VCaP (cell line): ENCODE data around the gene SYT12.

Experiments used
- H3K27ac ChIP-seq: fragments of 450-650 bp; 2 replicates; pipeline ENCODE4 v1.5.1; 2017
- TF ChIP-seq, protein P1 (sequence below): fragments of 450-650 bp; conservative IDR thresholded peaks from 2 replicates; pipeline ENCODE4 v1.5.1; 2017; ENCODE audit warnings: mild to moderate bottlenecking, moderate library complexity

SYT12 gene

DNA sequence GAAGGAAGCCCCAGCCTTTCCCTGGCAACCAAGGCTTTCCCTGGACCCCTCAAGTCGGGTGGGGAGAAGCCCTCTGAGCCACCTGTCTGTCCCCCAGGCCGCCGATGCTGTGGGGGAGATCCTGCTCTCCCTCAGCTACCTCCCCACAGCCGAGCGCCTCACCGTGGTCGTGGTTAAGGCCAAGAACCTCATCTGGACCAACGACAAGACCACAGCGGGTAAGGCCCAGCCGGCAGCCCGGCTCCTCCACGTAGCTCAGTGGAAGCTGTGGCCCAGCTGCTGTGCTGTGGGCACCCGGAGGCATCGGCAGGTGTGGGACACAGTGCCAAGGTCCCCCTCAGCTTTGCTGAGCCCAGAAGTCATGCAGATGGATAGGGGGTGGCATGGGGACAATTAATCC lies 21.6 kb downstream of the SYT12 start:
- TF ChIP-seq, protein P1, sequence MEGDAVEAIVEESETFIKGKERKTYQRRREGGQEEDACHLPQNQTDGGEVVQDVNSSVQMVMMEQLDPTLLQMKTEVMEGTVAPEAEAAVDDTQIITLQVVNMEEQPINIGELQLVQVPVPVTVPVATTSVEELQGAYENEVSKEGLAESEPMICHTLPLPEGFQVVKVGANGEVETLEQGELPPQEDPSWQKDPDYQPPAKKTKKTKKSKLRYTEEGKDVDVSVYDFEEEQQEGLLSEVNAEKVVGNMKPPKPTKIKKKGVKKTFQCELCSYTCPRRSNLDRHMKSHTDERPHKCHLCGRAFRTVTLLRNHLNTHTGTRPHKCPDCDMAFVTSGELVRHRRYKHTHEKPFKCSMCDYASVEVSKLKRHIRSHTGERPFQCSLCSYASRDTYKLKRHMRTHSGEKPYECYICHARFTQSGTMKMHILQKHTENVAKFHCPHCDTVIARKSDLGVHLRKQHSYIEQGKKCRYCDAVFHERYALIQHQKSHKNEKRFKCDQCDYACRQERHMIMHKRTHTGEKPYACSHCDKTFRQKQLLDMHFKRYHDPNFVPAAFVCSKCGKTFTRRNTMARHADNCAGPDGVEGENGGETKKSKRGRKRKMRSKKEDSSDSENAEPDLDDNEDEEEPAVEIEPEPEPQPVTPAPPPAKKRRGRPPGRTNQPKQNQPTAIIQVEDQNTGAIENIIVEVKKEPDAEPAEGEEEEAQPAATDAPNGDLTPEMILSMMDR, result no peak

DNA sequence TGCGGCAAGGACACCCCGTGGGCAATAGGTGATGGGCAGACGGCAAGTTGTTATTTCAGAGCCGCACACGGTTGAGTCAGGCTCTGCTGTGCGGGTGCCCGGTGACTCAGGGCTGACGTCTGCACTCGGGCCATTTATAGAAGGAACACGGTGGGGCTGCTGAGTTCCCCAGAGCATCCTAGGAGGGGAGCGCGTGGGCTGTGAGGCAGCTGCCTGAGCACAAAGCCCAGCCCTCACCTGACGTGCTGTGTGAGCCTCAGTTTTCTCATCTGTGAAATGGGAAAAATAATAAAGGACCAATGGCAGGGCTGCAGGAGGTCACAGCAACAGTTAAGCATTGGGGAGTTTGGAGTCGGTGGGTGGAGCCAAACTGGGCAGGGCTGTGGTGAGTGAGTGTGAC lies 22.4 kb downstream of the SYT12 start:
- TF ChIP-seq, protein P1, result no peak
- no peak overlapping the region for H3K27ac ChIP-seq

More for the DNA sequence above, 21.6 kb downstream of the SYT12 start:
- H3K27ac ChIP-seq, result no peak overlapping the region

DNA sequence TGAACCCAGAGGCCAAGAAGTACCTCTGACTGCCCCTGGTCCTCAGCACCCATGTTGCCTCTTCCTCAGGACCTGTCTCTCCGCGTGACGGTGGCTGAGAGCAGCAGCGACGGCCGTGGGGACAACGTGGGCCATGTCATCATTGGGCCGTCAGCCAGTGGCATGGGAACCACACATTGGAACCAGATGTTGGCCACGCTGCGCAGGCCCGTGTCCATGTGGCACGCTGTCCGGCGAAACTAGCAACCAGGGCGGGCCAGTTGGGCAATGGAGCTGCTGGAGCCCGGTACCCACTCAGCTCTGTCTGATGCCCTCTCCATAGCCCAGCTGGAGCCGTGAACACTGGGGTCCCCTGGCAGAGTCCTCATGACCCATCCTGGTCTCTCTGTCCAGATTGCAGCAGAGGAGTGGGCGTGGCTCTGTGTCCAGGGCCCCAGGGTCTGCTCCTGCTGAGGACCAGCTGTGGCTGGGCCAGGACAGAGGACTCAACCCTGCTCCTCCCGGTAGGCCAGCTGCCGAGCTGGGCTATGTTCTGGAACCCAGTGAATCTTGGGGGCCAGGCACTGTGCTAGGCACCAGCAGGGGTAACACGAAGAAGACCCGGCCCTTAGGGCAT lies 25.7 kb downstream of the SYT12 start:
- TF ChIP-seq, protein P1, result no peak

DNA sequence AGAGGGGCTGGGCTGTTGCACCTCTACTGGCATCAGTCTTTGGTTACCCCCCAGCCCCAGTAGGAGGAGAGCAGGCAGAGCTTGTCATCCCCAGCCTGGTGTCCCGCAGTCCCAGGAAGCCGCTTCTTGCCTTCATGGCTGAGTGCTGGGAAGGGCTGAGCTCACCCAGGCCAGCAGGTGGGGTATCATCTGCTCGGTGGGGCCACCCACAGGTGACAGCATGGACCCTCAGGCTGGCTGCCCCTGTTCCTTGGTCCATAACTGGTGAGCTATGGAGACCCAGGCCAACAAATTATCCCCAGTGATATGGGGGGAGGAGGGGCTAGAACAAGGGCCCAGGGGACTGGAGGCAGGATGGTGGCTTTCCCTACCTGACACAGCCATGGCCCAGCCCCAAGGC lies 27.2 kb downstream of the SYT12 start:
- TF ChIP-seq, protein P1, result no peak
- no peak overlapping the region for H3K27ac ChIP-seq

More for the DNA sequence above, 25.7 kb downstream of the SYT12 start:
- no peak overlapping the region for H3K27ac ChIP-seq

DNA sequence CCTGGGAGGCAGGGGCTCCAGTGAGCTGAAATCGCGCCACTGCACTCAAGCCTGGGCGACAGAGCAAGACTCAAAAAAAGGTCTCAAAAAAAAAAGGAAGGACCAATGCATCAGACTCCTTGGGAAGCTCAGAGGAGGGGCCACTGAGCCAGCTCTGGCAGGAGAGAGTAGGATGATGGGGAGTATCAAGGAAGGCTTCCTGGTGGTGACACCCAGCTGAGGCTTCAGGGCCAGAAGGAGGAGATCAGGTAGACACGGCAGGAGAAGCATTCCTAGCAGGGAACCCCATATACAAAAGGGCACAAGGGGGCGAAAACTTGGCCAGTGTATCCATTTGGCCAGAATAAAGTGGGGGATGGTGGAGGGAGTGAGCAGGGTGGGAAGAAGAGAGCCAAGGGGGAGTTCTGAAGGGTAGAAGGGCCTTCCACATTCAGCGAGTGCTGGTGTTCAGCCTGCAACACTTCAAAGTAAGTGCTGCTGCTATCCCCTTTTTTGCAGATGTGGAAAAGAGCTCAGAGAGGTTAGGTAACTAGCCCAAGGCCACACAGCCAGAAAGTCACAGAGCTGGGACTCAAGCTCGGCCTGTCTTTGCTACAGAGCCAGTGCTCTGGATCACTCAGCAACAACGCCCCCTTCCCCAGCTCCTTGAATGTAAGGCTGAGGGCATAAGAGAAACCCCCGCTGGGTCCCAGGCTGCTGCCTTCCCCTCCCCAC lies 28.4 kb downstream of the SYT12 start:
- TF ChIP-seq, protein P1, result no peak
- H3K27ac ChIP-seq, result no peak overlapping the region

DNA sequence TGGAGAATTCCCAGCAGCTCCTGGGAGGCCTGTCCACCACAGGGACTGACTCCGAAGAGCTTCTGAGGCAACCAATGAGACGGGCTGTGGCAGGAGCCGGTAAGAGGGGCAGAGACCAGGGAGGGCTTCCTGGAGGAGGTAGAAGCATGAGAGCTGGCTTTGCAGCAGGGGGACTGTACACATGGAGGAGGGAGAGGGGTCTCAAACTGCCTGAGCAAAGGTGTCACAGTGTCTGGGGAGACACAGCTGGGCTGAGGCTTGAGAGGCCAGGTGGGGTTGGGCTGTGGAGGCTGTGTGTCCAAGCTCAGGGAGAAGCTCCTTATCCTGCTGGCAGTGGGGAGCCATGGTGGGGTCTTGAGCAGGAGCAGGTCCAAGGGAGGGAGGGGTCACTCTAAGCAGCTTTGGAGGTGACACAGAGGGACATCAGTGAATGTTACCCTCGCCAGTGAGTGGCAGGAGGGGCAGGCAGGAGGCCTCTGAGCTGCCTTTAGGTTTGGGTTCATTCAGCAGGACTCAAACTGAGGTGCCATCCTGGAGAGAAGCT lies 29.1 kb downstream of the SYT12 start:
- TF ChIP-seq, protein P1, result no peak
- no peak overlapping the region for H3K27ac ChIP-seq

DNA sequence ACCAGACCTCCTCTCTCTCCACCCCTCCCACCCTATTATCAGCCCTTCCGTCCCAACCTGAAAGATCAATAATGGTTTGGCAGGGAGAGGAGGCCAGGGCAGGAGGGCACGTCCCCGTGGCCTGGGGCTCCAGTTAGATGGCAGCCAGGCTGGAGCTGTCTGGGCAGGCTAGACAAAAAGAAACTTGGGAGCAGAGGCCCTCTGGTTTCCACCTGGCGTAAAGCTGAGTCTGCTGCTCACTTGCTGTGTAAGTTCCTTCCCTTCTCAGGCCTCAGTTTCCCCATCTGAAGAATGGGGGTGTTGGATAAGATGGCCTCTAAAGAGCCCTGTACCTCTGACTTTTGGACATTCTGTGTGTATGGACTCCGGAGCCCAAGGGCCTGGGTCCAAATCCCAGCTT lies 30.0 kb downstream of the SYT12 start:
- TF ChIP-seq, protein P1, result no peak
- H3K27ac ChIP-seq, result no peak overlapping the region
